WTC11 (cell line): ENCODE data around the gene FGFR4.

Source experiments
- ATF6 ChIP-seq: sonication (generic); formaldehyde crosslinking; IDR thresholded peaks from 2 replicates; pipeline ENCODE4 v1.8.1; 2023; ENCODE audit warnings: mild to moderate bottlenecking, missing genetic modification reagents
- CTCF ChIP-seq: fragments of 200-600 bp; IDR thresholded peaks from 2 replicates; pipeline ENCODE4 v1.8.0; 2022; ENCODE audit warnings: antibody characterized with exemption
- E2F4 ChIP-seq: sonication (generic); formaldehyde crosslinking; IDR thresholded peaks from 2 replicates; pipeline ENCODE4 v1.8.1; 2022; ENCODE audit warnings: low read depth, mild to moderate bottlenecking, moderate library complexity, missing genetic modification reagents, borderline replicate concordance
- ESRRA ChIP-seq: sonication (generic); formaldehyde crosslinking; IDR thresholded peaks from 2 replicates; pipeline ENCODE4 v1.8.1; 2022; ENCODE audit warnings: mild to moderate bottlenecking, missing genetic modification reagents, borderline replicate concordance
- FOXK1 ChIP-seq: sonication (generic); formaldehyde crosslinking; IDR thresholded peaks from 2 replicates; pipeline ENCODE4 v1.8.0; 2022; ENCODE audit warnings: mild to moderate bottlenecking, moderate library complexity, missing genetic modification reagents
- FOXP1 ChIP-seq: sonication (generic); formaldehyde crosslinking; IDR thresholded peaks from 2 replicates; pipeline ENCODE4 v1.8.0; 2022; ENCODE audit warnings: missing genetic modification reagents, mild to moderate bottlenecking, moderate library complexity, borderline replicate concordance
- HMGXB4 ChIP-seq: sonication (generic); formaldehyde crosslinking; IDR thresholded peaks from 2 replicates; pipeline ENCODE4 v1.8.1; 2023; ENCODE audit warnings: mild to moderate bottlenecking, moderate library complexity, missing genetic modification reagents
- NR2C2 ChIP-seq: sonication (generic); formaldehyde crosslinking; IDR thresholded peaks from 2 replicates; pipeline ENCODE4 v1.8.0; 2022; ENCODE audit warnings: mild to moderate bottlenecking, missing genetic modification reagents
- NR3C1 ChIP-seq: sonication (generic); formaldehyde crosslinking; conservative IDR thresholded peaks from 2 replicates; pipeline ENCODE4 v1.8.1; 2023; ENCODE audit warnings: low read depth, mild to moderate bottlenecking, missing genetic modification reagents
- OVOL2 ChIP-seq: fragments of 250-450 bp; sonication (Bioruptor Pico); IDR thresholded peaks from 2 replicates; pipeline ENCODE4 v1.9.0; 2021; ENCODE audit warnings: mild to moderate bottlenecking, borderline replicate concordance
- SP1 ChIP-seq: sonication (generic); formaldehyde crosslinking; conservative IDR thresholded peaks from 2 replicates; pipeline ENCODE4 v1.8.1; 2022; ENCODE audit warnings: missing genetic modification reagents
- USF2 ChIP-seq: sonication (generic); formaldehyde crosslinking; IDR thresholded peaks from 2 replicates; pipeline ENCODE4 v1.8.1; 2023; ENCODE audit warnings: mild to moderate bottlenecking, missing genetic modification reagents, moderate library complexity
- ZBTB43 ChIP-seq: sonication (generic); formaldehyde crosslinking; IDR thresholded peaks from 2 replicates; pipeline ENCODE4 v1.8.1; 2023; ENCODE audit warnings: mild to moderate bottlenecking, missing genetic modification reagents
- ZNF232 ChIP-seq: sonication (generic); formaldehyde crosslinking; IDR thresholded peaks from 2 replicates; pipeline ENCODE4 v1.8.0; 2022; ENCODE audit warnings: mild to moderate bottlenecking, missing genetic modification reagents

GRCh38 chr5:177131019-177131320 is 44.3 kb downstream of the FGFR4 start:
- TF ChIP-seq SP1 (no peak), CTCF (no peak), NR3C1 (CRISPR knock-in tag) (no peak), NR2C2 (CRISPR knock-in tag) (no peak), OVOL2 (no peak), USF2 (CRISPR knock-in tag) (no peak), ESRRA (CRISPR knock-in tag) (no peak), ZNF232 (no peak), E2F4 (CRISPR knock-in tag) (no peak), ATF6 (CRISPR knock-in tag) (no peak), FOXK1 (CRISPR knock-in tag) (no peak), HMGXB4 (CRISPR knock-in tag) (no peak), FOXP1 (no peak), ZBTB43 (no peak)
